C4-2B (cell line): Measurements from ENCODE around the gene CDH12.

Experiments
- CTCF ChIP-seq: fragments of 450-650 bp; conservative IDR thresholded peaks from 2 replicates; pipeline ENCODE4 v1.5.1; 2017; ENCODE audit warnings: mild to moderate bottlenecking
- ZFX ChIP-seq: fragments of 450-650 bp; IDR thresholded peaks from 2 replicates; pipeline ENCODE4 v1.6.1; 2017

DNA sequence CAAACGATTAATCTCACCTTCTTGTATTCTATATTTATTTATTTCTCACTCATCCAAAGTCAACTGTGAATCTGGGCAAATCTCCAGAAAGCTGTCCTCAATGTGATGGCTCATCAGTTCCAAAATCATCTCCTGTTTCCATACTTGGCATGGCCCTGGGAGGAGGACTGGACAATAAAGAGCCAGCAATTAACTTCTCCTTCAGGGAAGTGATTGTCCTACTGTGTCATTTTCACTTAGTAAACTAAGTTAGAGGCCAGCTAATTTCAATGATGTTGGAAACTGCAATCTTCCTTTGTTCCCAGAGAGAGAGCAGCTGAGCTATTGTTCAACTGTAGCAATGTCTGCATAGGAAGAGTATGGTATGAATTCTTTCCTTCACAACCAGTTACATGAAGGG is 17.5 kb downstream of the CDH12 start:
- TF ChIP-seq CTCF (no peak), ZFX (no peak)
